Limb (tissue), 2 donors: ENCODE results near the gene USP49.

ENCODE experiments used
- DNase-seq, 2 donors: peaks; one replicate each; pipeline ENCODE4 v3.0.0-alpha.2; 2016; ENCODE audit errors: extremely low spot score in 2 of 2

Gene USP49

GRCh38 chr6:41758641-41759035 lies 136.5 kb downstream of the USP49 start:
- DNase-seq = no peak

GRCh38 chr6:41757931-41758640 lies 137.1 kb downstream of the USP49 start:
- DNase-seq = no peak

- DNase-seq = no peak
These were observed 137.9 kb downstream of the USP49 start for GRCh38 chr6:41757271-41757670.

- no peak for DNase-seq
These were observed 138.8 kb downstream of the USP49 start for GRCh38 chr6:41756354-41756753.

GRCh38 chr6:41755895-41756294 lies 139.3 kb downstream of the USP49 start:
- DNase-seq = no peak

- DNase-seq = no peak
These were observed 144.8 kb downstream of the USP49 start for GRCh38 chr6:41750374-41750773.

- no peak for DNase-seq
These were observed 146.6 kb downstream of the USP49 start for GRCh38 chr6:41748542-41748941.

- DNase-seq = no peak
These were observed 147.1 kb downstream of the USP49 start for GRCh38 chr6:41748102-41748477.

- DNase-seq = peak in 1 of 2 donors; percentile 18
These were observed 147.7 kb downstream of the USP49 start, which contains the start of gene PGC for GRCh38 chr6:41747256-41748101. Gene PGC, minus strand, starts transcription at chr6:41747397. Its CDS starts 63 bp downstream, at chr6:41747334.

- DNase-seq = no peak
These were observed 149.1 kb downstream of the USP49 start for GRCh38 chr6:41746107-41746506.

- no peak for DNase-seq
These were observed 150.9 kb downstream of the USP49 start for GRCh38 chr6:41744236-41744787.

GRCh38 chr6:41743406-41744235 lies 151.6 kb downstream of the USP49 start:
- DNase-seq = no peak

GRCh38 chr6:41741625-41742490 lies 153.3 kb downstream of the USP49 start:
- no peak for DNase-seq

GRCh38 chr6:41740366-41741162 lies 154.6 kb downstream of the USP49 start:
- no peak for DNase-seq
